Sigmoid colon (tissue), 7 donors: ENCODE data around the gene GPR25. TPM values are rescaled to one million over a fixed set of nuclear protein-coding genes. Genes with fewer than 3 reads are reported as not detected.
A peak's percentile ranks its signal among the peaks of the same experiment; 100 is the strongest.

Source experiments
- DNase-seq: peaks from one replicate; pipeline ENCODE4 v3.0.0-alpha.2; 2019
- H3K27ac ChIP-seq, 4 donors: fragments of 200-600 bp; sonication (generic); one replicate each; pipeline ENCODE4 v1.5.1; 2016 to 2019; ENCODE audit warnings: mild to moderate bottlenecking in 1 of 4
- H3K27me3 ChIP-seq, 3 donors: fragments of 200-600 bp; sonication (generic); one replicate each; pipeline ENCODE4 v1.5.1; 2019; ENCODE audit warnings: mild to moderate bottlenecking in 1 of 3
- H3K36me3 ChIP-seq, 4 donors: fragments of 200-600 bp; sonication (generic); one replicate each; pipeline ENCODE4 v1.5.1; 2016 to 2019
- H3K4me1 ChIP-seq, 4 donors: fragments of 200-600 bp; sonication (generic); one replicate each; pipeline ENCODE4 v1.5.1; 2017 to 2019
- H3K4me3 ChIP-seq, 4 donors: fragments of 200-600 bp; sonication (generic); one replicate each; pipeline ENCODE4 v1.5.1; 2017 to 2019; ENCODE audit warnings: mild to moderate bottlenecking in 2 of 4, moderate library complexity in 1 of 4
- H3K9me3 ChIP-seq, 4 donors: fragments of 200-600 bp in 3 of 4; sonication (generic) in 3 of 4; one replicate each; pipeline versions ENCODE4 v1.5.1 to v1.6.1; 2013 to 2019
- EP300 ChIP-seq, 4 donors: sonication (generic); formaldehyde crosslinking; IDR thresholded peaks; one replicate each; pipeline ENCODE4 v1.6.1; 2017; ENCODE audit warnings: antibody characterized with exemption in 4 of 4
- POLR2A ChIP-seq, 2 donors: fragments of 450-650 bp; IDR thresholded peaks; one replicate each; pipeline ENCODE4 v1.6.1; 2016; ENCODE audit warnings: antibody characterized with exemption in 2 of 2, mild to moderate bottlenecking in 2 of 2, moderate library complexity in 2 of 2
- POLR2AphosphoS5 ChIP-seq, 4 donors: sonication (generic); formaldehyde crosslinking; IDR thresholded peaks; one replicate each; pipeline ENCODE4 v1.6.1; 2017; ENCODE audit warnings: antibody characterized with exemption in 4 of 4
- WGBS, 2 donors: extraction: QIAGEN DNeasy Blood & Tissue Kit; methylation state at CpG; one replicate each; pipeline ENCODE4 v1.1.7; 2013; 5-methylcytosine and 5-hydroxymethylcytosine counted together
- intact Hi-C: fragments of 100-400 bp; cut with DNase I; formaldehyde crosslinking; loops from one replicate; pipeline ENCODE4 v1.15.1; 2023
- polyA plus RNA-seq, 3 donors: library from polyadenylated mRNA; stranded (reverse); fragments of 200-250 nt; gene quantifications; one replicate each; pipeline ENCODE4 v1.2.3, GENCODE V29; 2013
- total RNA-seq, 4 donors: library from RNA; depleted of rRNA; stranded (reverse); fragments of >200 nt; gene quantifications; one replicate each; pipeline ENCODE4 v1.1.0, GENCODE V29; 2016
- TF ChIP-seq, protein P1 (sequence below), 4 experiments: fragments of 450-650 bp in 3 of 4; fragments of 200-600 bp in 1 of 4; IDR thresholded peaks; one replicate each; pipeline ENCODE4 v1.5.1; 2016 to 2019; ENCODE audit warnings: antibody characterized with exemption in 4 of 4, mild to moderate bottlenecking in 3 of 4, moderate library complexity in 2 of 4
- donor health status: healthy with polysubstance abuse.
- donor health status: Bipolar disorder and iron deficiency.
- donor health status: healthy.

The GPR25 gene
- total and polyA plus RNA-seq, 7 donors, result 1.0 TPM; not detected in 6

GRCh38 chr1:200895801-200896530 is 23.2 kb downstream of the GPR25 start:
- 17 to 67% methylated on average over 9 of the region's 9 CpGs for WGBS, 2 donors
- Histone ChIP-seq H3K36me3 (no peaks in the 10 kb centered on the region), H3K27me3 (peaks cover 4 to 15% (median 14%) of the 10 kb centered on the region in 3 donors), H3K4me3 (no peak overlapping the region), H3K9me3 (no peaks in the 10 kb centered on the region), H3K27ac (peak overlapping the region in 1 of 4 donors; percentile 20), H3K4me1 (peaks cover 0 to 10% (median 9%) of the 10 kb centered on the region in 4 donors)
- intact Hi-C loops, result no loop called here
- no peak for DNase-seq
- TF ChIP-seq, protein P1, sequence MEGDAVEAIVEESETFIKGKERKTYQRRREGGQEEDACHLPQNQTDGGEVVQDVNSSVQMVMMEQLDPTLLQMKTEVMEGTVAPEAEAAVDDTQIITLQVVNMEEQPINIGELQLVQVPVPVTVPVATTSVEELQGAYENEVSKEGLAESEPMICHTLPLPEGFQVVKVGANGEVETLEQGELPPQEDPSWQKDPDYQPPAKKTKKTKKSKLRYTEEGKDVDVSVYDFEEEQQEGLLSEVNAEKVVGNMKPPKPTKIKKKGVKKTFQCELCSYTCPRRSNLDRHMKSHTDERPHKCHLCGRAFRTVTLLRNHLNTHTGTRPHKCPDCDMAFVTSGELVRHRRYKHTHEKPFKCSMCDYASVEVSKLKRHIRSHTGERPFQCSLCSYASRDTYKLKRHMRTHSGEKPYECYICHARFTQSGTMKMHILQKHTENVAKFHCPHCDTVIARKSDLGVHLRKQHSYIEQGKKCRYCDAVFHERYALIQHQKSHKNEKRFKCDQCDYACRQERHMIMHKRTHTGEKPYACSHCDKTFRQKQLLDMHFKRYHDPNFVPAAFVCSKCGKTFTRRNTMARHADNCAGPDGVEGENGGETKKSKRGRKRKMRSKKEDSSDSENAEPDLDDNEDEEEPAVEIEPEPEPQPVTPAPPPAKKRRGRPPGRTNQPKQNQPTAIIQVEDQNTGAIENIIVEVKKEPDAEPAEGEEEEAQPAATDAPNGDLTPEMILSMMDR (IDR thresholded peaks at IDR 0.05), result no peak
- TF ChIP-seq EP300 (IDR thresholded peaks at IDR 0.05) (no peak), POLR2AphosphoS5 (IDR thresholded peaks at IDR 0.05) (no peak), POLR2A (IDR thresholded peaks at IDR 0.05) (no peak)

GRCh38 chr1:200896531-200897196 is 23.9 kb downstream of the GPR25 start:
- Histone ChIP-seq H3K27ac (no peak overlapping the region), H3K4me1 (peaks cover 0 to 3% (median 2%) of the 10 kb centered on the region in 4 donors), H3K36me3 (no peaks in the 10 kb centered on the region), H3K27me3 (peaks cover 0 to 8% (median 7%) of the 10 kb centered on the region in 3 donors), H3K4me3 (no peak overlapping the region), H3K9me3 (no peaks in the 10 kb centered on the region)
- WGBS, 2 donors, result 16 to 74% methylated on average over 10 of the region's 10 CpGs
- intact Hi-C loops, result no loop called here
- DNase-seq, result no peak
- TF ChIP-seq POLR2A (IDR thresholded peaks at IDR 0.05), result no peak
- TF ChIP-seq POLR2AphosphoS5 (IDR thresholded peaks at IDR 0.05), result no peak
- TF ChIP-seq EP300 (IDR thresholded peaks at IDR 0.05), result no peak
- TF ChIP-seq, protein P1 (IDR thresholded peaks at IDR 0.05), result no peak

DNA sequence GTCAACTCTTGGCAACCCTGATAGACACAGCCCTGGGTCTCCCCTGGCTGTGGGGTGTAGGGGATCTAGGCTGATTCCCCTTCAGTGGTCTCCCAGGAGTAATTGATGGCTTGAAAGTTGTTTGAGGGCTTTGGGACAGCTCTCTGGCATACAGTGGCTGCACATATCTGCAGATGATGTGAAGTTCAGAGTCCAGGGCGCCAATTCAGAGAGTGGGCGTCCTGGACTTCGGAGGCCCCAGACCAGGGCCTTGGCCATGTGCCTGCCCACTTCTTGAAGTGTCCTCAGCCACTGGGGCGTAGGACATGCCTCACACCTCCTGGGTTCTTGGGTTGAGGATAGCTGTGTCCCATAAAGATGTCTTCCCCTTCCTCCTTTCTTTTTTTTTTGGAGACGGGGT is 24.5 kb downstream of the GPR25 start:
- DNase-seq, result no peak
- H3K4me3 ChIP-seq, result no peak overlapping the region
- no peak overlapping the region for H3K27ac ChIP-seq

DNA sequence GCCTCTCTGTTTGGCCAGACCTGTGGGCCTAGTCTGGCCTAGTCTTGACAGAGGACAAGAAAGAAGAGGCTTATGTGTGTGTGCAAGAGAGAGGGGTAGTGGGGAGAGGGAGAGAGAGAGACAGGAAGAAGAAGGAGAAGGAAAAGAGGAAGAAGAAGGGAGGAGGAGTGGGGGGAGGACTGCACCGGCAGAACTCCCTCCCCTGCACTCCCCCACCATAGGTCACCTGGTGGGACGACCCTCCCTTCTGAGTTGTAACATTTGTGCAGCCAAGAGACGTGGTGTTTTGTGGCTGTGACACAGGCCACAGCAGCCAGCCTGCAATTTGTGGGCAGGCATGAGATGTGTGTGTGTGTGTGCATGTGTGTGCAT is 26.2 kb downstream of the GPR25 start:
- intact Hi-C loops, result no loop called here
- Histone ChIP-seq H3K27ac (no peak overlapping the region), H3K9me3 (no peaks in the 10 kb centered on the region), H3K4me3 (no peak overlapping the region), H3K27me3 (no peaks in the 10 kb centered on the region), H3K4me1 (no peaks in the 10 kb centered on the region), H3K36me3 (no peaks in the 10 kb centered on the region)
- 34 to 58% methylated on average over 3 of the region's 3 CpGs for WGBS, 2 donors
- peak; percentile 30 for DNase-seq
- no peak for TF ChIP-seq POLR2AphosphoS5 (IDR thresholded peaks at IDR 0.05)

More for the DNA sequence above, 24.5 kb downstream of the GPR25 start:
- Histone ChIP-seq H3K4me1 (no peaks in the 10 kb centered on the region), H3K9me3 (no peaks in the 10 kb centered on the region), H3K27me3 (peaks cover 0 to 3% (median 2%) of the 10 kb centered on the region in 3 donors), H3K36me3 (no peaks in the 10 kb centered on the region)
- TF ChIP-seq EP300 (IDR thresholded peaks at IDR 0.05) (no peak), POLR2AphosphoS5 (IDR thresholded peaks at IDR 0.05) (no peak), POLR2A (IDR thresholded peaks at IDR 0.05) (no peak)
- TF ChIP-seq, protein P1 (IDR thresholded peaks at IDR 0.05), result no peak
- WGBS, 2 donors, result 46 to 82% methylated on average over 5 of the region's 5 CpGs
- intact Hi-C loops, result no loop called here

- no peak overlapping the region for H3K4me3 ChIP-seq
- no peaks in the 10 kb centered on the region for H3K9me3 ChIP-seq
- H3K4me1 ChIP-seq, result no peaks in the 10 kb centered on the region
- intact Hi-C loops, result no loop called here
- no peaks in the 10 kb centered on the region for H3K36me3 ChIP-seq
- no peaks in the 10 kb centered on the region for H3K27me3 ChIP-seq
- peak; percentile 47 for DNase-seq
- no peak overlapping the region for H3K27ac ChIP-seq
- WGBS, 2 donors, result 87 to 94% methylated on average over 10 of the region's 10 CpGs
- TF ChIP-seq POLR2AphosphoS5 (IDR thresholded peaks at IDR 0.05), result no peak
- TF ChIP-seq, protein P1 (IDR thresholded peaks at IDR 0.05), result no peak
- TF ChIP-seq POLR2A (IDR thresholded peaks at IDR 0.05), result no peak
- TF ChIP-seq EP300 (IDR thresholded peaks at IDR 0.05), result no peak
Measured at GRCh38 chr1:200899451-200899915, 26.7 kb downstream of the GPR25 start.
